GM18907 (cell line): ENCODE data around the gene CCDC7.
"Not testable (repeated sequence)": the region's sequence is repeated elsewhere in the genome, so short reads cannot be mapped to it uniquely, and the experiment has no call there.

Experiments used
- ATAC-seq: cut with Tn5 transposase; IDR thresholded peaks from one replicate; pipeline ENCODE4 v1.9.1; 2021; ENCODE audit warnings: mild to moderate bottlenecking, moderate library complexity; ENCODE audit not compliant: unreplicated experiment

Gene CCDC7

GRCh38 chr10:32548208-32548607, 102.3 kb downstream of the CCDC7 start:
- no peak for ATAC-seq

- ATAC-seq, result no peak
Measured at GRCh38 chr10:32556783-32557395, 110.9 kb downstream of the CCDC7 start.

- not testable (repeated sequence) for ATAC-seq
Measured at GRCh38 chr10:32562695-32563094, 116.8 kb downstream of the CCDC7 start.

- ATAC-seq, result no peak
Measured at GRCh38 chr10:32577448-32577847, 131.5 kb downstream of the CCDC7 start.

- no peak for ATAC-seq
Measured at GRCh38 chr10:32582946-32583345, 137.0 kb downstream of the CCDC7 start.

GRCh38 chr10:32598022-32598421, 152.1 kb downstream of the CCDC7 start:
- ATAC-seq, result not testable (repeated sequence)

- ATAC-seq, result no peak
Measured at GRCh38 chr10:32600317-32600716, 154.4 kb downstream of the CCDC7 start.

GRCh38 chr10:32601562-32601961, 155.6 kb downstream of the CCDC7 start:
- ATAC-seq, result not testable (repeated sequence)

GRCh38 chr10:32605787-32606186, 159.8 kb downstream of the CCDC7 start:
- ATAC-seq, result no peak

- ATAC-seq, result not testable (repeated sequence)
Measured at GRCh38 chr10:32610543-32610942, 164.6 kb downstream of the CCDC7 start.

- ATAC-seq, result no peak
Measured at GRCh38 chr10:32616438-32616837, 170.5 kb downstream of the CCDC7 start.

GRCh38 chr10:32618482-32618881, 172.5 kb downstream of the CCDC7 start:
- no peak for ATAC-seq

GRCh38 chr10:32621969-32622368, 176.0 kb downstream of the CCDC7 start:
- ATAC-seq, result no peak

- ATAC-seq, result no peak
Measured at GRCh38 chr10:32622409-32622808, 176.5 kb downstream of the CCDC7 start.

- ATAC-seq, result no peak
Measured at GRCh38 chr10:32627183-32627582, 181.2 kb downstream of the CCDC7 start.

GRCh38 chr10:32629910-32630309, 184.0 kb downstream of the CCDC7 start:
- ATAC-seq, result no peak

GRCh38 chr10:32646535-32646934, 200.6 kb downstream of the CCDC7 start:
- no peak for ATAC-seq

- peak; percentile 86 for ATAC-seq
Measured at GRCh38 chr10:32650246-32650655, 204.3 kb downstream of the CCDC7 start.

- ATAC-seq, result not testable (repeated sequence)
Measured at GRCh38 chr10:32657430-32657829, 211.5 kb downstream of the CCDC7 start.

- no peak for ATAC-seq
Measured at GRCh38 chr10:32661346-32661745, 215.4 kb downstream of the CCDC7 start.

- no peak for ATAC-seq
Measured at GRCh38 chr10:32680803-32681557, 235.0 kb downstream of the CCDC7 start.

GRCh38 chr10:32684291-32684690, 238.4 kb downstream of the CCDC7 start:
- ATAC-seq, result no peak
